GM18508 (cell line): ENCODE results near the gene BCS1L.

Experiments used
- ATAC-seq: cut with Tn5 transposase; IDR thresholded peaks from one replicate; pipeline ENCODE4 v1.9.1; 2021; ENCODE audit warnings: moderate number of reproducible peaks; ENCODE audit not compliant: insufficient read depth, unreplicated experiment

Gene BCS1L, protein sequence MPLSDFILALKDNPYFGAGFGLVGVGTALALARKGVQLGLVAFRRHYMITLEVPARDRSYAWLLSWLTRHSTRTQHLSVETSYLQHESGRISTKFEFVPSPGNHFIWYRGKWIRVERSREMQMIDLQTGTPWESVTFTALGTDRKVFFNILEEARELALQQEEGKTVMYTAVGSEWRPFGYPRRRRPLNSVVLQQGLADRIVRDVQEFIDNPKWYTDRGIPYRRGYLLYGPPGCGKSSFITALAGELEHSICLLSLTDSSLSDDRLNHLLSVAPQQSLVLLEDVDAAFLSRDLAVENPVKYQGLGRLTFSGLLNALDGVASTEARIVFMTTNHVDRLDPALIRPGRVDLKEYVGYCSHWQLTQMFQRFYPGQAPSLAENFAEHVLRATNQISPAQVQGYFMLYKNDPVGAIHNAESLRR

DNA sequence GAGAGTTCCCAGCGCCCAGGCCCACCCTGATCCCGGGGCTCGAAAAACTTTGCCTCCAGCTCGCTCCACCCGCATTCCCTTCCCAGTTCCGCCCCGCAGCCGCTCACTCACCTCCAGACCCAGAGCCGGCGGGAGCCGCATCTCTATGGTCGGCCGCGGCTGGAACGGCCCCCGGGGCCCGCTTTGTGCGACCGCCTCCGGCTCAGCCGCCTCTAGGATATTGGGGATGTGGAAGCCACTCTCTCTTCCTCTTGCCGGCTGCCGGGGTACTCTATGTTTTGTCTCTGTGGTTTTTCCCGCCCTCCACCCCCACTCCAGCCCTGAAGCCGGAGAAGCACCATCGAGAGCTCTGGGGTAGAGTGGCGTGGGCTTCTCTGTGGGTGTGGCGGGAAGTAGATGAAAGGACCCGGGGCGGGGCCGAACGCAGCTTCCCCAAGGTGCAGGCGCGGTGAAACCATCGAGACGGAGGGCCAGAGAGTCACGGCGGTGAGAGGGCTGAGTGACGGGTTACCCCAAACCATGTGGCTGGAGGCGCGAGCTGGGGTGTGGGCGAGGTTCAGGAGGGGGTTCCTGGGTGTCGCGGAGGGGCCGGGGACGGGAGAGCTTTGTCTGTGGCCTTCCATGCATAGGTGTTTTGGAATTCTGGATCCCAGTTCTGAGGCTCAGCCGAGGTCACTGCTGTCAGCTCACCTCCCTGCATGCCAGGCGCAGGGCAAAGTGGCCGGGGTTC lies at the start of gene BCS1L, which contains the start of gene ZNF142:
TSS of gene BCS1L (plus strand) at position 426 of the 730 bp plus-strand sequence. CDS start 1,305 bp downstream, outside the sequence.
TSS of gene ZNF142 (minus strand) at position 366 of the 730 bp plus-strand sequence. CDS start 3,194 bp downstream, outside the sequence.
- peak; percentile 60 for ATAC-seq

DNA sequence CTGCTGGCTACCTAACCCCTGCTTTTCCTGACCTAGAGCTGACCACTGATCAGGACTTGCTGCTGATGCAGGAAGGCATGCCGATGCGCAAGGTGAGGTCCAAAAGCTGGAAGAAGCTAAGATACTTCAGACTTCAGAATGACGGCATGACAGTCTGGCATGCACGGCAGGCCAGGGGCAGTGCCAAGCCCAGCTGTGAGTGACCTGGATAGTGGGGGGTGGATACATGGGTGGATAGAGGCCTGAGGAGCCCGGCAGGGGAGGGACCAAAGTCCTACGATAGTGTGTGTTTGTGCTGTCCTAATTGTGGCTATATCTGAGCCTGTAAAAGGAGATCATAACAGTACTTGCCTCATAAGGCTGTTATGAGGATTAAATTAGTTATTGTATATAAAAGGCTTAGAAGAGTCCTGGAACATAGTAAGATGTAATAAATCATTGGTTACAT lies 43.6 kb upstream of the BCS1L start:
- no peak for ATAC-seq

DNA sequence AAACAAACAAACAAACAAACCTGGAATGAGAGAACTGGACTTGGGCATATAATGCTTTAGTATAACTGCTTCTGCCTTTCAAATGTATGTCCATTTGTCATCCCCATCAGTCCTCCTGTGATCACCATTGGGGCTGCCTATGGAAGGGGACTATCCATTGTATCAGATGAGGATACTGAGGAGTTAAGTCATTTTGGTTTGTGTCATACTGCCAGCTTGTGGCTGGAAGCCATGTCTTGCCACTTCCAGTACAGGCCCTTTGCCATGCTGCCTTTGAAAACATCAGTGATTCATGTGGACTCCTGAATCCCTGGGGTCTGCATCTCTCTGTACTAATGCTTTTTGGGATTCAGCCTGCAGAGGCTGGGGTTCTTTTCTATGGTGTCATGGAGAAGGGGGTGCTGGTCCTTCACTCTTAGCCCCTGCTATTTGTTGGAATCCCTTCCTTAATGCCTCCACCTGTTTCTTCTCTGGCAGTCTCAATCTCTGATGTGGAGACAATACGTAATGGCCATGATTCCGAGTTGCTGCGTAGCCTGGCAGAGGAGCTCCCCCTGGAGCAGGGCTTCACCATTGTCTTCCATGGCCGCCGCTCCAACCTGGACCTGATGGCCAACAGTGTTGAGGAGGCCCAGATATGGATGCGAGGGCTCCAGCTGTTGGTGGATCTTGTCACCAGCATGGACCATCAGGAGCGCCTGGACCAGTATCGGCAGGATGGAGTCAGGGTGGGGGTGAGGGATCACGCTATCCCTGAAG lies 41.2 kb upstream of the BCS1L start:
- ATAC-seq = no peak

DNA sequence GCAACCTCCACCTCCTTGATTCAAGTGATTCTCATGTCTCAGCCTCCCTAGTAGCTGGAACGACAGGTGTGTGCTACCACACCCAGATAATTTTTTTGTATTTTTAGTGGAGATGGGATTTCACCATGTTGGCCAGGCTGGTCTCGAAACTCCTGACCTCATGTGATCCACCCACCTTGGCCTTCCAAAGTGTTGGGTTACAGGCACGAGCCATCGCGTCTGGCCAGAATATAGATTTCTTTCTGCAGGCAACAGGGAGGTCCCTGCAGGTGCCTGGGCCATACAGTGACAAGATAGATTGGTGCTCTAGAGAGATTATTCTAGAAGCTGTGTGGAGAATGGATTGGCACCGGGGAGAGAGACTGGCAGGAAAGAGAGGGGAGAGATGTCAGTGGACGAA lies 38.5 kb upstream of the BCS1L start:
- no peak for ATAC-seq

DNA sequence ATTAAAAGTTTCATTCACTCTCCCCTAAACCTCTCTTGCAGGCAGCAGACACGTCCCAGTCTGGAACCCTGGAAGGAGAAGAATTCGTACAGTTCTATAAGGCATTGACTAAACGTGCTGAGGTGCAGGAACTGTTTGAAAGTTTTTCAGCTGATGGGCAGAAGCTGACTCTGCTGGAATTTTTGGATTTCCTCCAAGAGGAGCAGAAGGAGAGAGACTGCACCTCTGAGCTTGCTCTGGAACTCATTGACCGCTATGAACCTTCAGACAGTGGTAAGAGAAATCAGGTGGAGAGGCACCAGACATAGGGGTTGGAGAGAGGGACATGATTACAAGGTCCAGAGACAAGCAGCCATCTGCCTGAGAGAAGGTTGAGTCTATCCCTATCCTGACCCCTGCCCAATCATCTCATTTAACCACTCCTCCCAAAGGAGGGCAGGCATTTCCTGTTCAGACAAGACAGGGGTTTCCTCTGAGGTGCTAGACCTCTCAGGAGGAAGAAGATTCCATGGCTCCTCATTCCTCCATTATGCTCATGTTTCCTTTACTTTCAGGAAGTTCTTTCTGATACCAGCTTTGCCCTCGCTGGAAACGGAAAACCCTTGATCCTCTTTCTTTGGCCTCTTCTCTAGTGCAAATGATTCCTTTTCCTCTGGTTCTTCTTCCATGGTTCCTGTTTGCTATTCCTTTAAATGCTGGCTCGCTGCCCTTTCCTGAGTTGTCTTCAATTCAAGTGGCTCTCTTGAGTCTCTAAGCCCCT lies 36.7 kb upstream of the BCS1L start:
- ATAC-seq = no peak

DNA sequence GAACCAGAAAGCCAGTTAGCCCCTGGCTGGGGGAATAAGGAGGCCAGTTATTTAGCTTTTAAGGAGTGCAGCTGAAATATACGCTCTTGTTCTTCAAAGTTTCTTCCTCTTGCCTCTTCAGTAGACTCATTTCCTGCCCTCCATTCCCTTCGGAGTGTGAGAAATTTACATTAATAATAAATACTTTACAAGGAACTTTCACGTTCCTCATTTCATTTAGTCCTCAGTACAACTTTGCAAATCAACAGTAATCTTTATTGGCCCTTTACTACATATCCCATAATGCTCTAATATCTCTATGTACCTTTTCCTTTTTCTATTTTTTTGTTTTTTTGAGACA lies 36.1 kb upstream of the BCS1L start:
- ATAC-seq = no peak

DNA sequence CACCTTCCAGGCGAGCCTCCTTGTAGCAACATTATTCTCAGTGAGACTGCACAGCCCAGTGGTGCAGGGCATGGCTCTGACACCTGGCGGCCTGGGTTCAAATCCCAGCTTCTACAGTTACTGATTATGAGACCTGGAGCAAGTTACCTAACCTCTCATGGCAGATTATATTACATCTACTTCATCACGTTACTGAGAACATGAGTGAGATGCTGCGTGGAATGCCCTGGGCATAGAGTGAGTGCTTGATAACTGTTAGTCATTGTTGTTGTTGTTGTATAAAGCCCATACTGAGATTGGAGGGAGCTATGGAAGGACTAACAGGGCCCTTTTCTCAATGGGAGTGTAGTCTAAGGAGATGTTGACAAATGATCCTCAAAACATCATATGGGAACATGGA lies 33.1 kb upstream of the BCS1L start:
- ATAC-seq = no peak

DNA sequence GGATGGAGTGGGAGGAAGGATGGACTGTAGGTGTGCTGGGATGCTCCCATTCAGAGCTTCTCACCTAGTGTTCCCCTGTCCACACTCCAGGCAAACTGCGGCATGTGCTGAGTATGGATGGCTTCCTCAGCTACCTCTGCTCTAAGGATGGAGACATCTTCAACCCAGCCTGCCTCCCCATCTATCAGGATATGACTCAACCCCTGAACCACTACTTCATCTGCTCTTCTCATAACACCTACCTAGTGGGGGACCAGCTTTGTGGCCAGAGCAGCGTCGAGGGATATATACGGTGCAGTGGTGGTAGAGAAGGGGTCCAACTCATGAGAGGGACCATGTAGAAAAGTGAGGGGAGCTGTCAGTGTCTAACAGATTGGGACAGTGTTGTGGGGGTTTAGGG lies 31.5 kb upstream of the BCS1L start:
- ATAC-seq = no peak

DNA sequence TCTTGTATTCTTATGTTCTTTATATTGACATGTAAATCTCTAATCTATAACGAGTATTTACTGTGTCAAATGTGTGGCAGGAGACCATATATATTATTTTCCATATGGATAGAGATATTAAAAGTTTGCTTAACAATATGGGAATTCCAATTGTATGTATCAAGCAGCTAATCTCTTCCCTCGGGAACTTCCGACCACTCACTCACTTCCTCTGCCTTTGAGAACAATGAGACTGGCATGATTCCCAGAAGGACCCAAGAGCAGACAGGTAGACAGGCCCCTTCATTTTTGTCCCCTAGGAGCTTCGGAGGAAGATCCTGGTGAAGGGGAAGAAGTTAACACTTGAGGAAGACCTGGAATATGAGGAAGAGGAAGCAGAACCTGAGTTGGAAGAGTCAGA lies 27.6 kb upstream of the BCS1L start:
- ATAC-seq = no peak

DNA sequence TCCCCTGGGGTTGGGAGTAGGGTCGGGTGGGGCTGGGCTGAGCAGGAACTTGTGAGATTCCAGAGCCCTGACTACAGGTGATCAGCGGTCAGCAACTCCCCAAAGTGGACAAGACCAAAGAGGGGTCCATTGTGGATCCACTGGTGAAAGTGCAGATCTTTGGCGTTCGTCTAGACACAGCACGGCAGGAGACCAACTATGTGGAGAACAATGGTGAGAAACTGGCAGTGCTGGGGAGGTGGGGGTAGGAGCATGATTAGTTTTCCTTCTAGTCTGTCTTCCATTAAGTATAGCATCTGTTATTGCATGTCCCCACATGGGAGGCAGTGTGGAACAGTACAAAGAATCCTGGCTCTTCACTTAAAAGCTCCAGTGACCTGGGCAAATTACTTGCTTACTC lies 23.8 kb upstream of the BCS1L start:
- no peak for ATAC-seq

DNA sequence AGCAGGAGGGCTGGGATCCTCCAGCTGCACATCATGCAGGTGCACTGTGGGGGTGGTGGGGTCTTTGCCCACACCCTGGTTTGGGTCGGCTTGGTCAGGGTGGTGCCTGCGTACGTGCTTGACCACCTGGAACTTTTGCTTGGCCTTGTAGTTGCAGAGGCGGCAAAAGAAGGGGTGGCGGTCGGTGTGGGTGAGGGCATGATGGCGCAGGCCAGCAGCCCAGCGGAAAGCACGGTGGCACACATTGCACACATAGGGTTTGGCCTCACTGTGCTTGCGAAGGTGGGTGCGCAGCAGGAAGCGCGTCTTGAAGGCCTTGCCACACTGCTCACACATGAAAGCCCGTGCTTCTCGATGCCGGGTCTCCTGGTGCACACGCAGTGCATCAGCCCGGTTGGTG lies 21.1 kb upstream of the BCS1L start:
- ATAC-seq = no peak

DNA sequence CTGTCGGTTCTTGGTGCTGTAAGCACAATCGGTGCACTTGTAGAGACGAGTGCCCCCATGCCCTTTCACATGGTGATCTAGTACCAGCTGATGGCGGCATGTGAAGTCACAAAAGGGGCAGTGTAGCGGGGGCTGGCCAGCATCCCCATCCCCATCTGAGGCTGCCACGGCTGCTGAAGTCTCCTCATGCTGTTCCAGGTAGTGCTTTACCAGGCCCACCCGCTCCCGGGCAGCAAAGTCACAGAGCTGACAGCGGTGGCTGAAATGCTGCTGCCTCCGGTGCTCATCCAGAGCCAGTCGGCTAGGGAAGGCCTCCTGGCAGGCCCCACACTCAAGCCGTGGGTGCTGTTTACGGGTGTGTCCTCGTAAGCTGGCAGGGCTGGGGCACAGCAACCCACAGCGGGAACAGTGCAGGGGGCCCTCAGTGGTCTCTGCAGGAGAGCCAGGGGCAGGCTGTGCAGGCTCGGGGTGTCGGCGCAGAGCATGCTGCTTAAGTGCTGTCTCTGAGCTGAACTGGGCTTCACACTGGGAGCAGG lies 17.3 kb upstream of the BCS1L start:
- ATAC-seq = no peak

DNA sequence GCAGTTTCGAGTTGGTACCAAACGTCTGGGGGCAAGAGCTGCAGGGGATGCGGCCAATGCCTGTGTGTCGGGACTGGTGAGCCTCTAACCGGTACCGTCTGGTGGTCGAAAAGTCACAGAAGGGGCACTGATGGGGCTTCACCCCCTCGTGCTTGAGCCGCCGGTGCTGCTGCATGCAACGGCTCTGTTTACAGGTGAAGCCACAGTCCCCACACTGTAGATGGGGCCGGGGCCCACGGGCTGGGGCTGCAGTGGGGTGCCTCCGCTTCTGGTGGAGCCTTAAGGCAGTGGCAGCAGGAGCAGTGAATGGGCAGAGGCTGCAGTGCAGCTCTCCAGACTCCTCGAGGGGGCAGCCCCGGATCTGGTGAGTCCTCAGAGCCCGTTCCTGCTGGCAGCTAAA lies 16.7 kb upstream of the BCS1L start:
- no peak for ATAC-seq

DNA sequence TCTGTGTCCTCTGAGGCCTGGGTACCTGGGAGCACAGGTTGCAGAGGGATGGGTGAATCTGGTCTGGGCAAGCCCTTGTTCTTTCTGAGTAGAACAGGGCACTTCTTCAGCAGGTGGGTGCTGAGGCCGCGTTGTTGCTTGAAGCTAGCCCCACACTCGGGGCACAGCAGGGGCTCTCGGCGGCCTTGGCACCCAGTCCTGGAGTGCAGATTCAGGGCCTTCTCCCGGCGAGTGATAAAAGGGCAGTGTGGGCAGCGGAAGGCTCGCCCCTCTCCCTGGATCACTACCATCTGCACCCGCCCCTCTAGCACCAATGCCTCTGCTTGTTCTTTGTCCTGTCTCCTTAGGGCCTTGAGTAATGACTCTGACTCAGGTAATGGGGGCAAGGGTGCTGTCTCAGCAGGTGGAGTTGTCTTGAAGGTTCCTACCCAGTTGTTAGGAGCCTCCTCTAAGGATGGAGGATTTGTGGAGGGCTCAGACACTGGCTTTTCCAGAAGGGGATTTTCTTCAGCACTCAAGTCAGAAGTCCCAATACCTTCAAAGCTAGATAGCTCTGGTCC lies 15.7 kb upstream of the BCS1L start:
- no peak for ATAC-seq

DNA sequence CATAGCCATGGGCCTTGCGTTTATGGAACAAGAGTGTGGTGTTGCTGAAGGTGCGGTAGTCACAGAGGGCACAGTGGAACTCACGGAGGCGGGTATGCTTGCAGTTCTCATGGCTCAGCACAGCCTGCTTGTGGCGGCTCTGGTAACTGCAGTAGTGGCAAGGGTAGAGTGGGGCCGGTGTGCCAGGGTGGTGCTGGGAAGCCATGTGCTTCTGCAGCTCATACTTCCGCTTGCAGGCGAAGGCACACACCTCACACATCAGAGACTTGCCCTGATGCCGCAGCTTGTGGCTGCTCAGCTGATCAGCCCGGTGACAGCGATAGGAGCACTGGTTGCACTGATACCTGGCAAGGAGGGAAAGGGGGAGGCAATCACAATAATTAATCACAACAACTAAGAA lies 14.8 kb upstream of the BCS1L start:
- no peak for ATAC-seq

DNA sequence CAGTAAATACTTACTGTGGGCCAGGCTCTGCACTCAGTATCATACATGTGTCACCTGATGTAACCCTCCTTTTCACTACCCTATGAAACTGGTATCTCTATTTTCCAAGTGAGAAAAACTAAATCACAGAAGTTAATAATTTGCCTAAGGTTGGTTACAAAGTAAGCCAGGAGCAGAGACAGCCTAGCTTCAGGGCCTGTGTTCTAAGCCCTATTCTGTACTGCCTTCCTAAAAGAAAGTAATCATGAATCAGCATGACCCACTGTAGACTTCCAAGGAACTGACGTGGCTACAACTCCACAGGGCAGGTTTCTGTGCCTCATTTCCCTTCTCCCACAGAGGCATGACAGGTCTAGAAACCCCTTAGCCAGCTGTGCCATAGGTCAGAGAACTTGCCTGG lies 14.4 kb upstream of the BCS1L start:
- ATAC-seq = peak; percentile 68

DNA sequence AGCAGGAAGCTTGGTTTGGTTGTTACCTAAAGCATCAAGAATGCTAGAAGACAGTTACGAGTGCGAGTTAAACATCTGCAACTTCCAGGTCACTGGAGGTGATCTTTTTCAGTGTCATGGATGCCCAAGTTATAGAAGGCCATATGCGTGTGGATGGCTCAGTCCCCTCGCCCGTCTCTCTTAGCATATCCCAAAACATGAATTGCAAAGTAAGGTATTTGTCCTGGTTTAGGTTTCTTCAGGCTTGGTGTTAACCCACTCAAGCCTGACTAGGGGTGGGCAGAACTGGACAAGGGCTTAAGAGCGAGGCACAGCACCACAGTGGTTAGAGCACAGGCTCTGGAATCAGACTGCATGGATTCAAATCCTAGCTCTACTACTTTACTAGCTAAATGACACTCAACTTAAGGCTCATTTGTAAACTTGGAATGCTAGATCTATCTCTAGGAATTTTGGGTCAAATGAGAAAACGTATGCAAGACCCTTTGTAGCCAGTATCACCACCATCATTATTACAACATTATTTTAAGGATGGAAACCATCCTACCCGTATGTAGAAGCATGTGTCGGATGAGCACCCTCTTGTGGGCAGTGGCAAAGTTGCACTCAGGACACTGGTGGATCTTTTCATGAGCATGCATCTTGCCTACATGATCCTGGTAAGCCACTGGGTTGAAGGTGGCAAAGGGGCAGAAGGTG lies 11.2 kb upstream of the BCS1L start:
- ATAC-seq = no peak

DNA sequence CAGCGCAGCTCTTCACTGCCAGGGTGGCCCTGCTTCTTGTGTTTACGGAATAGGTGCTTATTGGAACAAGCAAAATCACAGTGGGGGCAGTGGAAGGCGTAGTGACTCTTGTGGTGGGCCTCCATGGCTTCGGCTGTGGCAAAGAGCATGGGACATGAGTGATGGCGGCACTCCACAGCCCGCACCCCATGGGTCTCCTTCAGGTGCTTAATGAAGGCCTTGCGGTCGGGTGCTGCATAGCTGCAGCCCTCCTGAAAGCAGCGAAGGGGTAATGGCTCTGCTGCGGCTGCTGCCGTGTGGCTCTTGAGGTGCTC lies 10.7 kb upstream of the BCS1L start:
- ATAC-seq = no peak

DNA sequence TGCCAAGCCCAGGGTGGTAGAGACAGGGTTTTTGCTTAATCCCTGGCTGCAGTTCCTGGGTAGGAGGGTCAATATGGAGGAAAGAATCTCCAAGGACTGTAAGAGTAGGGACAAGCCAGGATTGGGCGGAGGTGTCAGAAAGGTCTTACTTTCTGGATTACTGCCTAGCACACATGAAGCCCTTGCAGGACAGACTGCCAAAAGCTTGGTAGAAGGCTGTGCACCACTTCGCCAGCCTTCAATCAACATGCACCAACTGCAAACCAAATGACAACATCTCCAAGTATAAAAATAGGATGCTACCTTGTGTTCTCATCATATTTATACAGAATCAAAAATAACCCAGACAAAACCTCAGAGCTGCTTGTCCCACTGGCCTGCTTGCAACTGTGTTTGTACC lies 3.7 kb upstream of the BCS1L start:
- no peak for ATAC-seq
